Body of pancreas (tissue), 4 donors: ENCODE results near the gene ZNF385D.

ENCODE experiments used
- POLR2A ChIP-seq, 3 donors: fragments of 450-650 bp; IDR thresholded peaks; one replicate each; pipeline ENCODE4 v1.6.1; 2016; ENCODE audit warnings: antibody characterized with exemption in 3 of 3, mild to moderate bottlenecking in 2 of 3
- TF ChIP-seq, protein P1 (sequence below), 7 experiments: fragments of 450-650 bp in 4 of 7; fragments of 200-600 bp in 3 of 7; sonication (generic) in 3 of 7; IDR thresholded peaks; one replicate each; pipeline ENCODE4 v1.5.1; 2016 to 2019; ENCODE audit warnings: antibody characterized with exemption in 7 of 7

GRCh38 chr3:21738283-21738682 is 12.7 kb downstream of the ZNF385D start:
- TF ChIP-seq, protein P1, sequence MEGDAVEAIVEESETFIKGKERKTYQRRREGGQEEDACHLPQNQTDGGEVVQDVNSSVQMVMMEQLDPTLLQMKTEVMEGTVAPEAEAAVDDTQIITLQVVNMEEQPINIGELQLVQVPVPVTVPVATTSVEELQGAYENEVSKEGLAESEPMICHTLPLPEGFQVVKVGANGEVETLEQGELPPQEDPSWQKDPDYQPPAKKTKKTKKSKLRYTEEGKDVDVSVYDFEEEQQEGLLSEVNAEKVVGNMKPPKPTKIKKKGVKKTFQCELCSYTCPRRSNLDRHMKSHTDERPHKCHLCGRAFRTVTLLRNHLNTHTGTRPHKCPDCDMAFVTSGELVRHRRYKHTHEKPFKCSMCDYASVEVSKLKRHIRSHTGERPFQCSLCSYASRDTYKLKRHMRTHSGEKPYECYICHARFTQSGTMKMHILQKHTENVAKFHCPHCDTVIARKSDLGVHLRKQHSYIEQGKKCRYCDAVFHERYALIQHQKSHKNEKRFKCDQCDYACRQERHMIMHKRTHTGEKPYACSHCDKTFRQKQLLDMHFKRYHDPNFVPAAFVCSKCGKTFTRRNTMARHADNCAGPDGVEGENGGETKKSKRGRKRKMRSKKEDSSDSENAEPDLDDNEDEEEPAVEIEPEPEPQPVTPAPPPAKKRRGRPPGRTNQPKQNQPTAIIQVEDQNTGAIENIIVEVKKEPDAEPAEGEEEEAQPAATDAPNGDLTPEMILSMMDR (IDR thresholded peaks at IDR 0.05): no peak
- TF ChIP-seq POLR2A (IDR thresholded peaks at IDR 0.05): no peak
